Cardiac fibroblast (primary cell): ENCODE measurements around the gene KHDRBS2.

ENCODE experiments used
- DNase-seq, 2 donors: peaks; one replicate each; pipeline versions ENCODE4 v3.0.0 to v3.0.0-alpha.2; 2010; ENCODE audit warnings: low read depth in 2 of 2
- H3K4me3 ChIP-seq, 2 donors: replicated peaks in 1 of 2; 1 replicate in 1 of 2; 2 replicates in 1 of 2; pipeline ENCODE4 v1.5.1; 2011; ENCODE audit warnings: low read depth in 2 of 2, low read length in 2 of 2, mild to moderate bottlenecking in 2 of 2, moderate library complexity in 1 of 2
- TF ChIP-seq, protein P1 (sequence below): IDR thresholded peaks from one replicate; pipeline ENCODE4 v1.5.1; 2011; ENCODE audit warnings: low read depth, mild to moderate bottlenecking, low read length, inconsistent platforms

The KHDRBS2 gene

GRCh38 chr6:62043084-62043483, 242.9 kb downstream of the KHDRBS2 start:
- no peak for DNase-seq
- TF ChIP-seq, protein P1, sequence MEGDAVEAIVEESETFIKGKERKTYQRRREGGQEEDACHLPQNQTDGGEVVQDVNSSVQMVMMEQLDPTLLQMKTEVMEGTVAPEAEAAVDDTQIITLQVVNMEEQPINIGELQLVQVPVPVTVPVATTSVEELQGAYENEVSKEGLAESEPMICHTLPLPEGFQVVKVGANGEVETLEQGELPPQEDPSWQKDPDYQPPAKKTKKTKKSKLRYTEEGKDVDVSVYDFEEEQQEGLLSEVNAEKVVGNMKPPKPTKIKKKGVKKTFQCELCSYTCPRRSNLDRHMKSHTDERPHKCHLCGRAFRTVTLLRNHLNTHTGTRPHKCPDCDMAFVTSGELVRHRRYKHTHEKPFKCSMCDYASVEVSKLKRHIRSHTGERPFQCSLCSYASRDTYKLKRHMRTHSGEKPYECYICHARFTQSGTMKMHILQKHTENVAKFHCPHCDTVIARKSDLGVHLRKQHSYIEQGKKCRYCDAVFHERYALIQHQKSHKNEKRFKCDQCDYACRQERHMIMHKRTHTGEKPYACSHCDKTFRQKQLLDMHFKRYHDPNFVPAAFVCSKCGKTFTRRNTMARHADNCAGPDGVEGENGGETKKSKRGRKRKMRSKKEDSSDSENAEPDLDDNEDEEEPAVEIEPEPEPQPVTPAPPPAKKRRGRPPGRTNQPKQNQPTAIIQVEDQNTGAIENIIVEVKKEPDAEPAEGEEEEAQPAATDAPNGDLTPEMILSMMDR: no peak
- no peak overlapping the region for H3K4me3 ChIP-seq

DNA sequence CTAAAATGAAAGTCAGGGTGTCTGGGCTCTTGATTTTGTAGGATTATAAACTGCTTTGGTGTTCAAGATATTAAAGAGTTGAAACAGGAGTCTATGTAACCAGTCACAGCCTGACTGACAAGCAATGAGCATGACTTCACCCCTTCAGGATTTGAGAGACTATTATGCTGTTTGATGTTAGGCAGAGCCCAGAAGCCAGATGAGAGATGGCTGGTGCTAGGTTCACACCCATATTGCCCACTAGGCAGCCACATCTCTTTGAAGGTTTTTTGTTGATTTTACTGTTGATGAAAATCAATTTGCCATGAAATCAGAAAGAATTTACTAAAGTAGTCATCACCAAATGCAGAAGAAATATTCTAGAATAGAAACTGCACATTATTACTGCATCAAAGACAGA, 243.6 kb downstream of the KHDRBS2 start:
- DNase-seq: no peak
- H3K4me3 ChIP-seq: no peak overlapping the region
- TF ChIP-seq, protein P1: no peak

DNA sequence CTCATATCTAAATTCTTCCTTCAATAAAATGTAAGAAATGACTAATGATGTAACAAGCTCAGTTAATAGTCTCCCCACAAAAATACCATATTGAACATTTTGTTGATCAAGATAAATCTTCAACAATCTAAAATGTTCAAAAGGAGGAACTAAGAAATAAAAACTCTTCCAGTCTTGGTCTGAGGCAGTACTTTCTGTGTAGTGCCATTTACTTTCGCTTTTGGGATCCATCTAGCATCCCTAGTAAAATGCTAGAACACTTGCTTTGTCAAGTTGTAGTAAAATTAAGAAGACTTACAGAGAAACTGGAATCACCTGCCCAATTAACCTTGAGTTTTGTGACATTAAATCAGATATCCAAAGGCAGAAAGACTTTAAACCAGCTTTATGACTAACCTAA, 246.4 kb downstream of the KHDRBS2 start:
- H3K4me3 ChIP-seq: no peak overlapping the region
- DNase-seq: no peak
- TF ChIP-seq, protein P1: no peak

- H3K4me3 ChIP-seq: no peak overlapping the region
- TF ChIP-seq, protein P1: no peak
- DNase-seq: no peak
Measured at GRCh38 chr6:62037445-62037844, 248.6 kb downstream of the KHDRBS2 start.

DNA sequence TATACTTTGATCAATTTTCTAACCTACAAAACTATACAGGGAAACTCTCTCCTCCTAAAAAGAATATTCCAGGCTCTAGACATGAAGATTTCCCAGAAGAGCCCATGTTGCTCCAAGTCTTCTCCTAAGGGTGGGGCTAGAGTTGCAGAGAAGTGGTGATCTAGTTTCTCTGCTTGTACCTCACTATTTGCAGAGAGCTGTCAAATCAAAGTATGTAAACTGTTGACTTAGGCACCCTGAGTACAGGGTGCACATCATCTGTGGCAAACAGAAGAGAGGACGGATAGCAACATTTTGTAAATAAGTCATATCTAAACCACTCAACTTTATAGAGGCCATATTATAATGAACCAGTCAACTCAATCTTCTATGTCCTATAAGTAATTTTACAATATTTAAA, 250.1 kb downstream of the KHDRBS2 start:
- no peak overlapping the region for H3K4me3 ChIP-seq
- TF ChIP-seq, protein P1: no peak
- no peak for DNase-seq

DNA sequence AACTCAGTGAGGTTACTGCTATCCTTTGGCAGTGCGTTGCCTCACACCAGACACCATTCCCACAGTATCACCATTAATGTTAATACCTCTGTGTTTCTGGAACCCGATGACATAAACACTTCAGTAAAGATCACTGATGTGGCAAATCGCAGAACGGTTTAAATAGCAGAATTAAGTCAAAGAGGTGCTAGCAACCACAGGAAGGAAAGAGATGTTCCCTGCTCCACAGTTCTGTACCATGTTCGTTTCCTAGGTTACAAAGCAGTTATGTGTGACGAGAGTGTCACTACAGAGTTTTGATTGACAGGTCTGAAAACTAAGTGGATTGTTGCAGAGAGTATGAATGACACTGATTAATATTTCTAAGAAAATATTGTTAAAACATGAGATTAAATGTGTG, 272.3 kb downstream of the KHDRBS2 start:
- no peak overlapping the region for H3K4me3 ChIP-seq
- no peak for DNase-seq
- TF ChIP-seq, protein P1: no peak

DNA sequence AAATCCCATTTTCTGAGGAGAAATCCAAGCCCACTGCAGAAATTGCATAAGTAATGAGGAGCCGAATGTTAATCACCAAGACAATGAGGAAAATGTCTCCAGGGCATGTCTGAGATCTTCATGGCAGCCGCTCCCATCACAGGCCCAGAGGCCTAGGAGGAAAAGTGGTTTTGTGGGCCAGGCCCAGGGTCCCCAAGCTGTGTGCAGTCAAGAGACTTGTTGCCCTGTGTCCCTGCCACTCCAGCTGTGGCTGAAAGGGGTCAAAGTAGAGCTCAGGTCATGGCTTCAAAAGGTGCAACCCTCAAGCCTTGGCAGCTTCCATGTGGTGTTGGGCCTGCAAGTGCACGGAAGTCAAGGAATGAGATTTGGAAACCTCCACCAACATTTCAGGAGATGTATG, 276.6 kb downstream of the KHDRBS2 start:
- H3K4me3 ChIP-seq: no peak overlapping the region
- TF ChIP-seq, protein P1: no peak

More for the DNA sequence above, 276.6 kb downstream of the KHDRBS2 start:
- DNase-seq: no peak
